ENCODE measurements around the gene BCL7A.

GRCh38 chr12:122049827-122050226 is 28.1 kb downstream of the BCL7A start:
- TF ChIP-seq CTCF (IDR thresholded peaks at IDR 0.05; ENCODE audit: poor library complexity, severe bottlenecking) (no peak), EP300 (conservative IDR thresholded peaks at IDR 0.05; ENCODE audit: poor library complexity, severe bottlenecking) (no peak), EZH2 (IDR thresholded peaks at IDR 0.05; ENCODE audit: borderline replicate concordance, insufficient read depth, low read length, poor library complexity, severe bottlenecking) (no peak), RAD21 (conservative IDR thresholded peaks at IDR 0.05) (no peak), POLR2AphosphoS5 (IDR thresholded peaks at IDR 0.05) (no peak), MXI1 (conservative IDR thresholded peaks at IDR 0.05; ENCODE audit: poor library complexity, severe bottlenecking) (no peak), REST (IDR thresholded peaks at IDR 0.05; ENCODE audit: borderline replicate concordance) (no peak)
